WTC11 (cell line): Measurements from ENCODE around the gene CCDC127.

ENCODE experiments used
- CREM ChIP-seq: sonication (generic); formaldehyde crosslinking; IDR thresholded peaks from 2 replicates; pipeline ENCODE4 v1.8.1; 2022; ENCODE audit warnings: mild to moderate bottlenecking, missing genetic modification reagents, moderate library complexity
- CTCF ChIP-seq: fragments of 200-600 bp; IDR thresholded peaks from 2 replicates; pipeline ENCODE4 v1.8.0; 2022; ENCODE audit warnings: antibody characterized with exemption
- OVOL2 ChIP-seq: fragments of 250-450 bp; sonication (Bioruptor Pico); IDR thresholded peaks from 2 replicates; pipeline ENCODE4 v1.9.0; 2021; ENCODE audit warnings: mild to moderate bottlenecking, borderline replicate concordance
- PRDM15 ChIP-seq: sonication (generic); formaldehyde crosslinking; IDR thresholded peaks from 2 replicates; pipeline ENCODE4 v1.8.0; 2022; ENCODE audit warnings: missing genetic modification reagents
- USF1 ChIP-seq: sonication (generic); formaldehyde crosslinking; IDR thresholded peaks from 2 replicates; pipeline ENCODE4 v1.8.0; 2022; ENCODE audit warnings: mild to moderate bottlenecking, missing genetic modification reagents
- USF2 ChIP-seq: sonication (generic); formaldehyde crosslinking; IDR thresholded peaks from 2 replicates; pipeline ENCODE4 v1.8.1; 2023; ENCODE audit warnings: mild to moderate bottlenecking, missing genetic modification reagents, moderate library complexity
- ZMAT4 ChIP-seq: fragments of 250-450 bp; sonication (Bioruptor Pico); IDR thresholded peaks from 2 replicates; pipeline ENCODE4 v1.9.0; 2021; ENCODE audit warnings: mild to moderate bottlenecking
- ZNF396 ChIP-seq: fragments of 250-450 bp; sonication (Bioruptor Pico); IDR thresholded peaks from 2 replicates; pipeline ENCODE4 v1.8.0; 2021; ENCODE audit warnings: mild to moderate bottlenecking, moderate library complexity, borderline replicate concordance

GRCh38 chr5:162190-162564 is 55.8 kb downstream of the CCDC127 start:
- TF ChIP-seq ZMAT4 (CRISPR knock-in tag): no peak
- no peak for TF ChIP-seq CTCF
- TF ChIP-seq OVOL2 (CRISPR knock-in tag): no peak
- TF ChIP-seq CREM (CRISPR knock-in tag): no peak
- no peak for TF ChIP-seq ZNF396 (CRISPR knock-in tag)
- no peak for TF ChIP-seq USF2 (CRISPR knock-in tag)
- TF ChIP-seq PRDM15: no peak
- TF ChIP-seq USF1 (CRISPR knock-in tag): no peak
